Stomach smooth muscle (tissue), 2 donors: Measurements from ENCODE around the gene ALDH4A1.
A peak's percentile ranks its signal among the peaks of the same experiment; 100 is the strongest.

Experiments
- H3K27ac ChIP-seq: one replicate; pipeline ENCODE4 v1.7.0; 2013; ENCODE audit warnings: mild to moderate bottlenecking, low read length, inconsistent platforms
- H3K27me3 ChIP-seq, 2 donors: one replicate each; pipeline ENCODE4 v1.7.0; 2013; ENCODE audit warnings: low read length in 2 of 2; ENCODE audit not compliant: insufficient read depth in 2 of 2, control insufficient read depth in 1 of 2
- H3K36me3 ChIP-seq, 2 donors: one replicate each; pipeline ENCODE4 v1.7.0; 2013; ENCODE audit warnings: low read length in 2 of 2; ENCODE audit not compliant: control insufficient read depth in 2 of 2, insufficient read depth in 2 of 2
- H3K4me1 ChIP-seq: one replicate; pipeline ENCODE4 v1.7.0; 2013; ENCODE audit warnings: low read length; ENCODE audit not compliant: control insufficient read depth, insufficient read depth
- H3K4me3 ChIP-seq, 2 donors: one replicate each; pipeline ENCODE4 v1.7.0; 2013; ENCODE audit warnings: low read length in 2 of 2
- H3K9ac ChIP-seq, 2 donors: one replicate each; pipeline ENCODE4 v1.7.0; 2013; ENCODE audit warnings: low read length in 2 of 2, mild to moderate bottlenecking in 1 of 2
- H3K9me3 ChIP-seq, 2 donors: one replicate each; pipeline ENCODE4 v1.7.0; 2013; ENCODE audit warnings: low read length in 2 of 2; ENCODE audit not compliant: control insufficient read depth in 2 of 2
- donor health status: healthy.
- donor health status: Pancreatic carcinoma.

The ALDH4A1 gene

DNA sequence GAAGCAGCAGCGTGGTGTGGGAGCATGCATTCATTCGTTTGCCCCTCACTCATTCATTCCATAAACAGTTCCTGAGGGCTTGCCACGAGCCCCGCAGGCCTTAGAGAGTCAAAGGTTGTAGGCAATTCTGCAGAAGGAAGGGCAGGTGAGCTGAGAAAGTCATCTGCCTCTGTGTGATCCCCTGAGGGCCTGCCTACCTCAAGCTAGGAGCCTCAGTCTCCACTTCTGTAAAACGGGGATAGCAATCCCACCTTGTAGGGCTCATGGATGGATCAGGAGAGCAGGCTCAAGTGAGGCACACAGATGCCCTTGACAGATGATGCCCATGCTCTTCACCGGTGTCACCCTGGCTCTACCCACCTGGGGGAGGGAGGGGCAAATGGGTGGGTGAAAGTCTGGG lies 26.6 kb upstream of the ALDH4A1 start:
- no peaks in the 10 kb centered on the region for H3K9me3 ChIP-seq
- no peak overlapping the region for H3K4me3 ChIP-seq
- no peaks in the 10 kb centered on the region for H3K36me3 ChIP-seq
- H3K4me1 ChIP-seq = peaks cover 59% of the 10 kb centered on the region
- H3K27me3 ChIP-seq = no peaks in the 10 kb centered on the region
- no peak overlapping the region for H3K9ac ChIP-seq
- no peak overlapping the region for H3K27ac ChIP-seq

DNA sequence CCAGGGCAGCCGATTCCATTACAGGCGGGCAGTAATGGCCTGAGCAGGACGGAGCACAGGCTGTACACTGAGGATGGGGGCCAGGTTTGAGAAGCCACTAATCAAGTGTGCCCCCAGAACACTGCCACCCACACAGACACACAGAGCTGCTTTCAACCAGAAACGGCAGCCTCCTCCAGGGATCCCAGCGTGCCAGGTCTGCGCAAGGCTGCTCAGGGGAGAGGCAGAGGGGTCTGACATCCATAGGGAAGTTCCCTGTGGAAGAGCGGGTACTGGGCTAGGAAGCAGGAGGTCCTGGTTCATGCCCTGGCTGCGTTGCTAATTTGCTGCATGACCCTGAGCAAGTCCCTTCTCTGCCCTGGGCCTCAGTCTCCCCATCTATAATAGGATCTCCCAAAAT lies 26.1 kb upstream of the ALDH4A1 start:
- Histone ChIP-seq H3K9ac (no peak overlapping the region), H3K27ac (no peak overlapping the region), H3K4me1 (peaks cover 64% of the 10 kb centered on the region)

DNA sequence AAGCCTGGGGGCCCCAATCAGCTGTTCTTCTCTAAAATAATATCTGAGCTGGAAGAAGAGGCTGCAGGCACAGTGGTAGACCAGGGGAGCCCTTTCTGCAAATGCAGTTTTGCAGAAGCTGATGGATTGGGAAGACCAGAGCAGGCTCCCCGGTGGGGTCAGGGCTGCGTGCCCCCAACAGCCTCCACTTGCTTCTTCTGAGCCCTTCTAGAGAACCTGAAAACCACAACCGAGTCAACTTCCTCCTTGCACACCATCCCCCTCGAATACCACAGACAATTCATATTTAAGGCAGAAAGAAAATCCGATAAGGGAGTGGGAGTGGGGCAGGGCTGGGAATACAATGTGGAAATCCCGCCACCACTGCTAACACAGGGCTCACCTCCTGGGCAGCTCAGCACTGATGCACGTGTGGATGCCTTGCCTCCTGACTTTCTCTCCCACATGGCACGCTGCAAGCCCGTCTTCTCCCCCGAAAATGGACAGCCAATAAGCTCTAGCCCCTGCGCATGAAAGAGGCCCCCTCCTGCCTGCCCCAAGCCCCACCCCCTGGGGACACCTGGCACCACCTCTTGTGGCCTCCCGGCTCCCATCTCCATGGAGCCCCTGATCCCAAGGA lies 25.4 kb upstream of the ALDH4A1 start:
- H3K9me3 ChIP-seq = no peaks in the 10 kb centered on the region
- H3K27ac ChIP-seq = no peak overlapping the region
- no peaks in the 10 kb centered on the region for H3K36me3 ChIP-seq
- H3K27me3 ChIP-seq = no peaks in the 10 kb centered on the region
- H3K4me3 ChIP-seq = no peak overlapping the region
- H3K4me1 ChIP-seq = peaks cover 68% of the 10 kb centered on the region
- H3K9ac ChIP-seq = no peak overlapping the region

More for the DNA sequence above, 26.1 kb upstream of the ALDH4A1 start:
- Histone ChIP-seq H3K36me3 (no peaks in the 10 kb centered on the region), H3K9me3 (no peaks in the 10 kb centered on the region), H3K4me3 (no peak overlapping the region), H3K27me3 (no peaks in the 10 kb centered on the region)

DNA sequence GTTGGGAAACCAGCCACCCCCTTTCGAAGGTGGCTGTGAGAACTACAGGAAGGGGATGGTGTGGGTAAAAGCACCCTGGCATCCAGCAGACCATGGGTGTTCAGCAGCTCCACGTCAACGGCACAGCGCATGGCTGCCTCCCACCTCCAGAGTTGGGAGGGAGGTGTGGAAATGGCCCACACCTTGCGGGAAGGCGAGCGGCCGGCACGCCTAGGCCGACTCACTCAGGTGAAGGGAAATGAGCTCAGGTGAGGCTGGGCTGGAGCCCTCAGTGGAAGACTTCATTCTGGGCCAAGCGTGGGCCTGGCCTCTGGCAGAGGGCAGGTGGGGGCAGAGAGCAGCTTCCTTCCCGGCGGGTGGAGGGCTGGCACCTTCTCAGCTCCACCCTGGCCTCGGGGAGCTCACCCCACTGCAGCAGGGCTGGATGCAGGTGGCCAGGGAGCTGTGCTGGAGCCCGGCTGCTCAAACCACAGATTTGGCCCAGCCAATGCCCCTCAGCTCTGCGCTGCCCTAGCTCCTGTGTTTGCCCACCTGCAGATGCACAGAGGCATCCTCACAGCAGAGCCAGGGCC lies 24.8 kb upstream of the ALDH4A1 start:
- H3K4me3 ChIP-seq = peak overlapping the region in 1 of 2 donors; percentile 15
- H3K9ac ChIP-seq = no peak overlapping the region
- H3K9me3 ChIP-seq = no peaks in the 10 kb centered on the region
- H3K27ac ChIP-seq = no peak overlapping the region
- no peaks in the 10 kb centered on the region for H3K36me3 ChIP-seq
- H3K27me3 ChIP-seq = no peaks in the 10 kb centered on the region
- peaks cover 67% of the 10 kb centered on the region for H3K4me1 ChIP-seq

DNA sequence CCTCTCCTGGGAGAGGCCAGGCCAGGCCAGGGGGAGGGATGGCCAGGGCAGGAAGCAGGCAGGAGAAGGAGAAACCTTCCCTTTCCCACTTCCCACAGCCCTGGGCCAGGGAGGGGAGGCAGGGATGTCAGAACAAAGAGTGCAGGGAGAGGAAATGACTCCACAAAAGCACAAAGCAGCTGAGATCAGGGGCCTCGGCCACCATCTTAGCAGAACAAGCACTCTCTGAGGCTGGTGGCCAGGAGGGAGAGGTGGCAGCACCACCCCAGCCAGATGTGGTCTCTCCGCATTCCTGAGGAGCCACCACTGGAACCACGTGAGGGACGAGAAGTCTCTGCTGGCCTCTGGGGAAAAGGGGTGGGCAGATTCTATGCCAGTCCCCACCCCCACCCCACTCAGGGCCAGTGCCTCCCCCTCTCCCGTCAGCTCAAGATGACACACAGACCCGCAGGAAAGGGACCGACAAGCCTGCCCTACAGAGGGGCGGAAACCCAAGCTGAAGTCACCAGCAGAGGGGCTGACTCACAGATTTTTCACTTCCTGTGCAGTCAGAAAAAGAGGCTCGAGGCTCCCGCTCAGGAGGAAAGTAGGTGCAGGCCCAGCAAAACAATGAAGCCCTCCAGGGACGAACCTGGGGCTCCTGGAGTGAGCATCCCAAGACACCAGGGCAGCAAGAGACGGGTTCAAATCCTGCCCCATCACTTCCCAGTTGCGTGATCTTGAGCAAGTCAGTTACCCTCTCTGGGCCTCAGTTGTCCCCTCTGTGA lies 24.1 kb upstream of the ALDH4A1 start:
- Histone ChIP-seq H3K36me3 (no peaks in the 10 kb centered on the region), H3K27me3 (no peaks in the 10 kb centered on the region), H3K9me3 (no peaks in the 10 kb centered on the region), H3K27ac (no peak overlapping the region), H3K4me1 (peaks cover 70% of the 10 kb centered on the region), H3K4me3 (peak overlapping the region in 1 of 2 donors; percentile 15), H3K9ac (no peak overlapping the region)

DNA sequence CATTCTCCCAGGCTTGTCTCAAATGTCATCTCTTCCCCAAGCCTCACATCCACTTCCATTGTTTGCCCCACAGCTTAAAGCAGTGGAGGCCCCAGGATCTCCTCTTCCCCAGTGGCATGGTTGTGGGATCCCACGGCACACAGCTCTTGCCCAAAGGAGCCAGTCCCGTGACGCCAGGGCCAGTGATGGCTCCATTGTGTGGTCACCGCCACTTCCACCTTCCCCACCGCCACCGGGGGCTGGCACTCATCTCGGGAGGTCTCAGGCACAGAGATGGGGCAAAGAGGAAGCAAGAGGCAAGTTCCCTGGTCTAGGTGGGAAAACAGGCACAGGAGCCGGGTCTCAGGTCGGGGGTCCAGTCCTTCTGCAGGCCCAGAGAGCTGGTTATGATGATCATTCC lies 22.9 kb upstream of the ALDH4A1 start:
- Histone ChIP-seq H3K4me1 (peaks cover 74% of the 10 kb centered on the region), H3K27ac (no peak overlapping the region)

DNA sequence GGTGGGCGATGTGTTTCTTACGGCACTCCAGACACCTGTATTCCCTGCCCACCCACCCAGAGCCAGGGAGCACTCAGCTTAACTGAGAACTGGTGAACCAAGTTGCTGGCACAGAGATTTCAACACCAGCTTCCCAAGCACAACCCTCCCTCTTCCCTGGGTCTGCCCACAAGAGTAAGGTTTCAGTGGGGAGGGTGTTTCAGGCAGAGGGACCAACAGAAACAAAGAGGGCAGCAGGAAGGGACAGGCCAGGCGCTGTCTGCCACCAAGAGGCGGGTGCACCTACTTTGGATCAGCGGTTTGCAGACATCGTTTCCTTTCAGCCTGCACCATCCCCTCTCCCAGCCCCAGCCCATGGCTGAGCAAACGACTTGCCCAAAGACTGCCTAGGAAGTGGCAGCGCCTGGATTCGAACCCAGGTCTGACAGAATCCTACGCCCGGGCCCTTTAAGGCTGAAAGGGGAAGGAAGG lies 21.9 kb upstream of the ALDH4A1 start:
- Histone ChIP-seq H3K4me3 (no peak overlapping the region), H3K4me1 (peaks cover 68% of the 10 kb centered on the region)

More for the DNA sequence above, 22.9 kb upstream of the ALDH4A1 start:
- Histone ChIP-seq H3K27me3 (no peaks in the 10 kb centered on the region), H3K9me3 (no peaks in the 10 kb centered on the region), H3K9ac (no peak overlapping the region), H3K36me3 (peaks cover 0 to 6% of the 10 kb centered on the region in 2 donors), H3K4me3 (no peak overlapping the region)

DNA sequence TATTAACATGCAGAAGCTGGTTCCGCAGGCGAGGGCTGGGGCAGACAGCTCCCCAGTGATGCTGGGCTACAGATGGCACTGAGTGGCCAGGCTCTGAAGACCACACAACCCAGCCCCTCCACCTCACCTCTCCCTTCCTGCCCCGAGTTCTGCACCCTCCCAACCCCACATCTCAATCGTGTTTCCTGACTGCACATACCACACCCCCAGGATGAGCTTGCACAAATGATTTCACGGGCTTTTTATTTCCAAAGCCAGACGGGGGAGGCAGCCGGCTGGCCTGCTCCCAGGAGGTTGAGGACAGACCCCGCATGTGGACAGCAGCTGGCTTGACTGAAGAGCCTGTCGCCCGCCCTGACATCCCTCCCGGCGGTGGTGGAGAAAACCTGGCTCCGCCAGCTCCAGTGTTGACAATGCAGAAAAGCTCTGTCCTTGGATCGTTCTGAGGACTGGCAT lies 21.4 kb upstream of the ALDH4A1 start:
- Histone ChIP-seq H3K27ac (peak overlapping the region; percentile 92), H3K9me3 (no peaks in the 10 kb centered on the region), H3K27me3 (no peaks in the 10 kb centered on the region), H3K4me1 (peaks cover 65% of the 10 kb centered on the region), H3K36me3 (peaks cover 0 to 6% of the 10 kb centered on the region in 2 donors), H3K9ac (no peak overlapping the region), H3K4me3 (peak overlapping the region in 1 of 2 donors; percentile 15)

More for the DNA sequence above, 21.9 kb upstream of the ALDH4A1 start:
- Histone ChIP-seq H3K27ac (peak overlapping the region; percentile 92), H3K9me3 (no peaks in the 10 kb centered on the region), H3K9ac (no peak overlapping the region), H3K36me3 (peaks cover 0 to 6% of the 10 kb centered on the region in 2 donors), H3K27me3 (no peaks in the 10 kb centered on the region)

DNA sequence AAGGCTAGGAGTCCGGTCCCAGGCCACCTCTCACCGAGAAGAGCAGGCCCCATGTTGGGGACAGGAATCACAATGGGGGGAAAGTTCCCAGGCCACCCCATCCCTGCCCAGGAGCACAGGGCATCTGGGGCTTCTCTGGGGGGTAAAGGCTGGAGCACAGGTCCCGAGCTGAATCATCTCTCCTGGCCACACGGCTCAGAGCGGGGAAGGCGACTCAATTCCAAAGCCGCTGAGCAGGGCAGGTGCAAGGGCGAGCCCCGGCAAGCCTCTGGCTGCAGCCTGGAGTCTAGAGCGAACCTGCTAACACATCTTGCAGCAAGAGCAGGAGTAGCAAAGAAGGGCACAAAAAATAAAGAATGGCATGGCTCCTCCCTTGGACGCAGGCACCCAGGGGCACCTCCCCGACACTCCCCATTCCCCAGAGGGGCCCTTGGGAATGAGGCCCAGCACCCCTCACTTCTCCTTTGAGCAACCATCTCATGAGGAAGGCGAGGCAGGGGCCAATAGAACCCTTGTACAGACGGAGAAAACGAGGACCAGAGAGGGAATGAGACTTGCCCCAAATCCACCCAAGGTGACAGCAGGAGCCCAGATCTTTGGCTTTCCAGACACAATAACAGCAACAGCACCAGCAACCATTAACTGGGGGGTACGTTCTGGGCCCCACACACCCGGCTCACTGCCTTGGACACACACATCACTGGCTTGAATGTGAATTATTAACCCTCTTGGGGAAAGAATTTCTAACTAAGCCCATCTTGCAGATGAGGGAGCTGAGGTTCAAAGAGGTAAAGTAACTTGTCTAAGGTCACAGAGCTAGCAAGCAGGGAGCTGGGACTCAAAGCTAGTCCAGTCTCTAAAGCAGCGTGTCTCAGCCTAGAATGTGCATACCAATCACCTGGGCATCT lies 20.7 kb upstream of the ALDH4A1 start:
- peak overlapping the region in 1 of 2 donors; percentile 66 for H3K4me3 ChIP-seq
- H3K27me3 ChIP-seq = no peaks in the 10 kb centered on the region
- peak overlapping the region; percentile 92 for H3K27ac ChIP-seq
- H3K9me3 ChIP-seq = no peaks in the 10 kb centered on the region
- peaks cover 58% of the 10 kb centered on the region for H3K4me1 ChIP-seq
- peak overlapping the region; percentile 58 to 80 for H3K9ac ChIP-seq
- H3K36me3 ChIP-seq = peaks cover 0 to 6% of the 10 kb centered on the region in 2 donors

DNA sequence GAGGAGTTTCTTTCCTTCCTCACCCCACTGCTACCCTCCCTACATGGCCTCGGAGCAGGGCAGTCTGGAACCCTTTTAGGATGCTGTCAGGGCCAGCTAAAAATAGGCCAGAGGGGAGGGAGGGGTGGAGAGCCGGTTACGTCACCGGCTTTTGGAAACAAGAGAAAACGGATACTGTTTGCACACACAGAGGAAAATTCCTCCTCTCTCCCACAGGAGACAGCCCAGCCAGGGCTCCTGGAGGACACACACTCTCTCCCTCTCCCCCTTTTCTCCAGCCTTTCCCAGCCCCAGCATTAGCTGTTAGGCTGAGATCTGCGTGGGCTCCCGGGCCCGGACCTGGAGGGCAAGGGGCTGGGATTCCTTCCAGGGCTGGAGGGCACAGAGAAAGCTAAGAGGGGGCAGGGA lies 20.0 kb upstream of the ALDH4A1 start:
- H3K27ac ChIP-seq = peak overlapping the region; percentile 92
- peaks cover 53% of the 10 kb centered on the region for H3K4me1 ChIP-seq
- no peaks in the 10 kb centered on the region for H3K9me3 ChIP-seq
- H3K27me3 ChIP-seq = no peaks in the 10 kb centered on the region
- H3K9ac ChIP-seq = peak overlapping the region; percentile 58 to 81
- peak overlapping the region in 1 of 2 donors; percentile 66 for H3K4me3 ChIP-seq
- H3K36me3 ChIP-seq = peaks cover 0 to 9% of the 10 kb centered on the region in 2 donors
